Breast epithelium (tissue), 3 donors: ENCODE results near the gene ANKRD29.

Experiments
- CTCF ChIP-seq, 3 donors: fragments of 450-650 bp; IDR thresholded peaks; one replicate each; pipeline ENCODE4 v1.5.1; 2016 to 2017; ENCODE audit warnings: antibody characterized with exemption in 3 of 3, mild to moderate bottlenecking in 3 of 3, moderate library complexity in 3 of 3
- POLR2A ChIP-seq: fragments of 450-650 bp; IDR thresholded peaks from one replicate; pipeline ENCODE4 v1.6.1; 2016; ENCODE audit warnings: antibody characterized with exemption, mild to moderate bottlenecking, moderate library complexity

GRCh38 chr18:23578067-23578701 lies 84.5 kb downstream of the ANKRD29 start:
- TF ChIP-seq CTCF (IDR thresholded peaks at IDR 0.05) (no peak), POLR2A (no peak)
